CD14-positive monocyte (primary cell): ENCODE measurements around the gene NUP107. TPM values are rescaled to one million over a fixed set of nuclear protein-coding genes. Genes with fewer than 3 reads are reported as not detected.

Experiments
- DNase-seq, 3 donors: peaks; one replicate each; pipeline ENCODE4 v3.0.0-alpha.2; 2011 to 2022
- H2AFZ ChIP-seq: 2 replicates; pipeline ENCODE4 v1.6.0; 2012; ENCODE audit warnings: mild to moderate bottlenecking, low read depth, low read length, inconsistent platforms; ENCODE audit not compliant: insufficient read depth, poor library complexity, severe bottlenecking
- H3K27ac ChIP-seq, 2 donors: 1 replicate in 1 of 2; 2 replicates in 1 of 2; pipeline ENCODE4 v1.5.1; 2012 to 2013; ENCODE audit warnings: low read length in 2 of 2, control low read depth in 1 of 2, inconsistent platforms in 1 of 2, low read depth in 1 of 2, mild to moderate bottlenecking in 1 of 2
- H3K27me3 ChIP-seq, 2 donors: one replicate each; pipeline versions ENCODE4 v1.6.0 to v1.6.1; 2011 to 2013; ENCODE audit warnings: low read length in 2 of 2; ENCODE audit not compliant: control insufficient read depth in 2 of 2, insufficient read depth in 2 of 2
- H3K36me3 ChIP-seq, 2 donors: replicated peaks in 1 of 2; 1 replicate in 1 of 2; 2 replicates in 1 of 2; pipeline versions ENCODE4 v1.5.1 to v1.6.1; 2012 to 2013; ENCODE audit warnings: low read length in 2 of 2, control low read depth in 1 of 2, inconsistent platforms in 1 of 2, mild to moderate bottlenecking in 1 of 2; ENCODE audit not compliant: insufficient read depth in 2 of 2, control insufficient read depth in 1 of 2
- H3K4me1 ChIP-seq, 2 donors: 1 replicate in 1 of 2; 2 replicates in 1 of 2; pipeline versions ENCODE4 v1.5.1 to v1.6.1; 2012 to 2013; ENCODE audit warnings: low read length in 2 of 2, control low read depth in 1 of 2, inconsistent platforms in 1 of 2, mild to moderate bottlenecking in 1 of 2, moderate library complexity in 1 of 2; ENCODE audit not compliant: insufficient read depth in 2 of 2, control insufficient read depth in 1 of 2
- H3K4me2 ChIP-seq: replicated peaks from 2 replicates; pipeline ENCODE3; 2012; ENCODE audit warnings: low read length, moderate library complexity, mild to moderate bottlenecking; ENCODE audit not compliant: poor library complexity, severe bottlenecking; ENCODE audit errors: extremely low read depth
- H3K4me3 ChIP-seq, 3 experiments: fragments of 200-600 bp in 1 of 3; sonication (generic) in 1 of 3; replicated peaks in 1 of 3; 1 replicate in 2 of 3; 2 replicates in 1 of 3; pipeline ENCODE4 v1.5.1; 2011 to 2013; ENCODE audit warnings: low read length in 3 of 3, mild to moderate bottlenecking in 3 of 3, control low read depth in 2 of 3, low read depth in 2 of 3, inconsistent platforms in 1 of 3, moderate library complexity in 1 of 3
- H3K79me2 ChIP-seq: 2 replicates; pipeline ENCODE4 v1.6.0; 2012; ENCODE audit warnings: mild to moderate bottlenecking, control low read depth, inconsistent platforms, low read length, moderate library complexity; ENCODE audit not compliant: insufficient read depth
- H3K9ac ChIP-seq: 2 replicates; pipeline ENCODE4 v1.6.0; 2017; ENCODE audit warnings: low read length, mild to moderate bottlenecking; ENCODE audit not compliant: insufficient read depth, poor library complexity, severe bottlenecking
- H3K9me3 ChIP-seq, 2 donors: replicated peaks in 1 of 2; 1 replicate in 1 of 2; 2 replicates in 1 of 2; pipeline versions ENCODE4 v1.5.1 to v1.6.1; 2012 to 2013; ENCODE audit warnings: low read length in 2 of 2, control low read depth in 1 of 2; ENCODE audit not compliant: control insufficient read depth in 1 of 2, insufficient read depth in 1 of 2
- H4K20me1 ChIP-seq: 2 replicates; pipeline ENCODE4 v1.6.0; 2012; ENCODE audit warnings: mild to moderate bottlenecking, low read length, control low read depth, moderate library complexity; ENCODE audit not compliant: insufficient read depth
- H3K27ac Mint-ChIP-seq, 7 donors: one replicate each; pipeline ENCODE4 v1.8.0; 2020; ENCODE audit warnings: mild to moderate bottlenecking in 7 of 7, mixed read lengths in 7 of 7, moderate library complexity in 6 of 7, inconsistent platforms in 2 of 7
- H3K27me3 Mint-ChIP-seq, 3 donors: one replicate each; pipeline ENCODE4 v1.8.0; 2021 to 2022; ENCODE audit warnings: low read depth in 3 of 3, mild to moderate bottlenecking in 3 of 3, mixed read lengths in 3 of 3, moderate library complexity in 3 of 3, inconsistent platforms in 1 of 3
- H3K36me3 Mint-ChIP-seq, 2 donors: one replicate each; pipeline ENCODE4 v1.8.0; 2020; ENCODE audit warnings: mixed read lengths in 2 of 2, inconsistent platforms in 1 of 2, mild to moderate bottlenecking in 1 of 2
- H3K4me1 Mint-ChIP-seq: one replicate; pipeline ENCODE4 v1.8.0; 2020; ENCODE audit warnings: mild to moderate bottlenecking, mixed read lengths
- H3K4me3 Mint-ChIP-seq, 2 donors: one replicate each; pipeline ENCODE4 v1.8.0; 2020; ENCODE audit warnings: mild to moderate bottlenecking in 2 of 2, mixed read lengths in 2 of 2, moderate library complexity in 1 of 2
- H3K9me3 Mint-ChIP-seq, 7 donors: one replicate each; pipeline ENCODE4 v1.8.0; 2020 to 2022; ENCODE audit warnings: mixed read lengths in 7 of 7, mild to moderate bottlenecking in 6 of 7, moderate library complexity in 6 of 7, inconsistent platforms in 2 of 7
- WGBS: methylation state at CpG from one replicate; pipeline ENCODE4 v1.1.5; 2013; ENCODE audit warnings: missing lambda C conversion rate; ENCODE audit not compliant: insufficient coverage; 5-methylcytosine and 5-hydroxymethylcytosine counted together
- intact Hi-C, 2 donors: fragments of 100-400 bp; cut with micrococcal nuclease; formaldehyde crosslinking; loops; one replicate each; pipeline versions ENCODE4 v1.15.0 to v1.15.1; 2023
- polyA plus RNA-seq, 3 donors: library from polyadenylated mRNA; depleted of rRNA in 1 of 3; unstranded in 2 of 3; stranded (reverse) in 1 of 3; fragments of 300-500 nt in 2 of 3; fragments of >200 nt in 1 of 3; fragmentation: Illumina TruSeq in 2 of 3; gene quantifications; 1 replicate in 2 of 3; 2 replicates in 1 of 3; pipeline ENCODE4 v1.2.3, GENCODE V29; 2012 to 2021
- TF ChIP-seq, protein P1 (sequence below): fragments of 200-600 bp; IDR thresholded peaks from one replicate; pipeline ENCODE4 v1.8.0; 2022; ENCODE audit warnings: antibody characterized with exemption, mild to moderate bottlenecking

NUP107 gene
- polyA plus RNA-seq, 3 donors = 6.7 to 20.5 (median 10.7) TPM

DNA sequence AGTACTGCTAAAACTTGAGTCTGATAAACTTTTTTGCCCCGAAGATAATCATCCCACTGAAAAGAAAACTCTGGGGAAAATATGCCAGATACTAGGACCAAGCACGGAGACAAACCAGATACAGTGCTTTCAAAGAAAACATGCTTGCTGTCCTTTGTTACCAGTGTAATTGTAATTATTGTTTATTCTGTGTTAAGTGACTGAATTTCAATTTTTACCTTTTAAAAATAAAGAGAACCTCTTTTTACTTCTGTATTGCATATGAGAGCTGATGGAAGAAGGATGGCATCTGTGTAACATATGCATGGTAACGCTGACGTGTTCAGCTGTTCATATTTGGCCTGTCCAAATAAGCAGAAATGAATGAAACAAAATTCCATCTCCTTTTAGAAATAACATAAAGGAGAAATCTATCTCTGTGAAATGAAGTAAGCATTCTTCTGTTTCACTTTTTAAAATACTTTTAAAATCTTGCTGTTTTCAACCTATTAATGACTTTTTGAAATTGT, 81.7 kb downstream of the NUP107 start:
- DNase-seq = no peak
- Histone ChIP-seq H3K4me2 (no peak overlapping the region), H3K36me3 (peaks cover 8 to 26% of the 10 kb centered on the region in 2 donors), H4K20me1 (no peaks in the 10 kb centered on the region), H3K27me3 (no peaks in the 10 kb centered on the region), H3K9me3 (no peaks in the 10 kb centered on the region), H2AFZ (no peak overlapping the region), H3K27ac (no peak overlapping the region), H3K9ac (no peak overlapping the region), H3K4me3 (no peak overlapping the region), H3K79me2 (no peaks in the 10 kb centered on the region), H3K4me1 (no peaks in the 10 kb centered on the region)
- no CpG with 5 or more reads among the region's 4 CpGs for WGBS
- Mint-ChIP-seq H3K36me3 (peaks cover 18 to 33% of the 10 kb centered on the region in 2 donors), H3K27me3 (no peaks in the 10 kb centered on the region), H3K4me1 (peaks cover 8% of the 10 kb centered on the region), H3K27ac (no peak overlapping the region), H3K9me3 (no peaks in the 10 kb centered on the region), H3K4me3 (no peak overlapping the region)
- TF ChIP-seq, protein P1, sequence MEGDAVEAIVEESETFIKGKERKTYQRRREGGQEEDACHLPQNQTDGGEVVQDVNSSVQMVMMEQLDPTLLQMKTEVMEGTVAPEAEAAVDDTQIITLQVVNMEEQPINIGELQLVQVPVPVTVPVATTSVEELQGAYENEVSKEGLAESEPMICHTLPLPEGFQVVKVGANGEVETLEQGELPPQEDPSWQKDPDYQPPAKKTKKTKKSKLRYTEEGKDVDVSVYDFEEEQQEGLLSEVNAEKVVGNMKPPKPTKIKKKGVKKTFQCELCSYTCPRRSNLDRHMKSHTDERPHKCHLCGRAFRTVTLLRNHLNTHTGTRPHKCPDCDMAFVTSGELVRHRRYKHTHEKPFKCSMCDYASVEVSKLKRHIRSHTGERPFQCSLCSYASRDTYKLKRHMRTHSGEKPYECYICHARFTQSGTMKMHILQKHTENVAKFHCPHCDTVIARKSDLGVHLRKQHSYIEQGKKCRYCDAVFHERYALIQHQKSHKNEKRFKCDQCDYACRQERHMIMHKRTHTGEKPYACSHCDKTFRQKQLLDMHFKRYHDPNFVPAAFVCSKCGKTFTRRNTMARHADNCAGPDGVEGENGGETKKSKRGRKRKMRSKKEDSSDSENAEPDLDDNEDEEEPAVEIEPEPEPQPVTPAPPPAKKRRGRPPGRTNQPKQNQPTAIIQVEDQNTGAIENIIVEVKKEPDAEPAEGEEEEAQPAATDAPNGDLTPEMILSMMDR = no peak
- intact Hi-C loops = no loop called here

DNA sequence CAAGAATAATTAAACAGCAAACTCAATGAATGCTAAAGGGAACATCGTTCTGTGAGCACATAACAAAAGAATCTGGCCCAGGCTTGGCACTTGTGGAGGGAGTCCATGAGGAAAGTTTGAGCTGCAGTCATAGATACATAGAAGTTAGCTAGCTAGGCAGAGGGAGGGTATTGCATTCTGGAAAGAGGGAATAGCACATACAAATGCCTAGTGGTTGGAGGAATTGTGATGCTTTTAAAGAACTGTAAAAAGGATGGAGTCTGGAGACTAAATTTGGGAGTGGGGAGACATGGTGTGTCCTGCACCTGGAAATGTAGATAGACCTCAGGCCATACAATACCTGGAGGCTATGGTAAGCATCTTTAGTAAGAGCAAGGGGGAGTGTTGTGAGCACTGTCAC, 83.2 kb downstream of the NUP107 start:
- Mint-ChIP-seq H3K9me3 (no peaks in the 10 kb centered on the region), H3K36me3 (peaks cover 7 to 20% of the 10 kb centered on the region in 2 donors), H3K27ac (peak overlapping the region in 2 of 7 donors; percentile 3 to 24), H3K27me3 (no peaks in the 10 kb centered on the region), H3K4me3 (no peak overlapping the region), H3K4me1 (peaks cover 8% of the 10 kb centered on the region)
- no peak overlapping the region for H3K27ac ChIP-seq
- WGBS = 100% methylated on average over 1 of the region's 1 CpG
- no peaks in the 10 kb centered on the region for H3K79me2 ChIP-seq
- no peak overlapping the region for H3K9ac ChIP-seq
- intact Hi-C loops = loop anchor here in 1 of 2 donors (10.0 kb wide), 1 partner anchor 55 kb away; no protein-coding TSS in a partner anchor
- no peak overlapping the region for H3K4me2 ChIP-seq
- no peaks in the 10 kb centered on the region for H4K20me1 ChIP-seq
- DNase-seq = no peak
- H3K4me3 ChIP-seq = no peak overlapping the region
- no peaks in the 10 kb centered on the region for H3K27me3 ChIP-seq
- H3K4me1 ChIP-seq = no peaks in the 10 kb centered on the region
- H3K36me3 ChIP-seq = peaks cover 3 to 11% of the 10 kb centered on the region in 2 donors
- H3K9me3 ChIP-seq = no peaks in the 10 kb centered on the region
- TF ChIP-seq, protein P1 = no peak
- no peak overlapping the region for H2AFZ ChIP-seq
